Measurements from ENCODE around the gene SKAP2.
"Not testable (repeated sequence)": the region's sequence is repeated elsewhere in the genome, so short reads cannot be mapped to it uniquely, and the experiment has no call there.

SKAP2 gene

GRCh38 chr7:26843705-26844104 is 20.7 kb downstream of the SKAP2 start:
- TF ChIP-seq, protein P1, sequence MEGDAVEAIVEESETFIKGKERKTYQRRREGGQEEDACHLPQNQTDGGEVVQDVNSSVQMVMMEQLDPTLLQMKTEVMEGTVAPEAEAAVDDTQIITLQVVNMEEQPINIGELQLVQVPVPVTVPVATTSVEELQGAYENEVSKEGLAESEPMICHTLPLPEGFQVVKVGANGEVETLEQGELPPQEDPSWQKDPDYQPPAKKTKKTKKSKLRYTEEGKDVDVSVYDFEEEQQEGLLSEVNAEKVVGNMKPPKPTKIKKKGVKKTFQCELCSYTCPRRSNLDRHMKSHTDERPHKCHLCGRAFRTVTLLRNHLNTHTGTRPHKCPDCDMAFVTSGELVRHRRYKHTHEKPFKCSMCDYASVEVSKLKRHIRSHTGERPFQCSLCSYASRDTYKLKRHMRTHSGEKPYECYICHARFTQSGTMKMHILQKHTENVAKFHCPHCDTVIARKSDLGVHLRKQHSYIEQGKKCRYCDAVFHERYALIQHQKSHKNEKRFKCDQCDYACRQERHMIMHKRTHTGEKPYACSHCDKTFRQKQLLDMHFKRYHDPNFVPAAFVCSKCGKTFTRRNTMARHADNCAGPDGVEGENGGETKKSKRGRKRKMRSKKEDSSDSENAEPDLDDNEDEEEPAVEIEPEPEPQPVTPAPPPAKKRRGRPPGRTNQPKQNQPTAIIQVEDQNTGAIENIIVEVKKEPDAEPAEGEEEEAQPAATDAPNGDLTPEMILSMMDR (IDR thresholded peaks at IDR 0.05; ENCODE audit: low read depth, low read length): no peak
- DNase-seq (ENCODE audit: extremely low read depth, low read depth): no peak

DNA sequence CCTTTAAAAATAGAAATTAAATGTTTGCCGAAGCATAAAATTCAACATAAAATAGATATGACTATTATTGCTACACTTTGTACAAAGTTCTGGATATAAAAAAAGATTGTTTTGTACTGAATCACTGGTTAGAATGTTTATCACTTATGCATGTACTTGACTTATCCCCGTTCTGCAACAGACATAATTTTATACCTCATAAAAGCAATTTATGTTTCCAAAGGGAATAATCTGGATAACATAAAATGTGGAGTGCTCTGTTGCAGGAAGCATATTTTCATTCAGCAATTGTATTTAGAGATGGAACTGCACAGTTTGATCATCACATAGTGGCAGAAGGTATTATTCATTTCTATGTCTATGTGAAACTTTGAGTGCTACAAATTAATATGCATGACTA is 21.5 kb downstream of the SKAP2 start:
- TF ChIP-seq, protein P1 (IDR thresholded peaks at IDR 0.05; ENCODE audit: low read depth, low read length): no peak
- DNase-seq (ENCODE audit: extremely low read depth, low read depth): no peak

GRCh38 chr7:26841003-26841739 is 23.2 kb downstream of the SKAP2 start:
- DNase-seq (ENCODE audit: extremely low read depth, low read depth): no peak
- TF ChIP-seq, protein P1 (IDR thresholded peaks at IDR 0.05; ENCODE audit: low read depth, low read length): no peak

DNA sequence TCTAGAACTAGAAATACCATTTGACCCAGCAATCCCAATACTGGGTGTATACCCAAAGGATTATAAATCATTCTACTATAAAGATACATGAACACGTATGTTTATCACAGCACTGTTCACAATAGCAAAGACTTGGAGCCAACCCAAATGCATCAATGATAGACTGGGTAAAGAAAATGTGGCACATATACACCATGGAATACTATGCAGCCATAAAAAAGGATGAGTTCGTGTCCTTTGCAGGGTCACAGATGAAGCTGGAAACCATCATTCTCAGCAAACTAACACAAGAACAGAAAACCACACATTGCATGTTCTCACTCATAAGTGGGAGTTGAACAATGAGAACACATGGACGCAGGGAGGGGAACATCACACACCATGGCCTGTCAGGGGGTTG is 27.6 kb downstream of the SKAP2 start:
- DNase-seq (ENCODE audit: extremely low read depth, low read depth): not testable (repeated sequence)

GRCh38 chr7:26815426-26815825 is 49.0 kb downstream of the SKAP2 start:
- DNase-seq (ENCODE audit: extremely low read depth, low read depth): no peak
- TF ChIP-seq, protein P1 (IDR thresholded peaks at IDR 0.05; ENCODE audit: low read depth, low read length): no peak

DNA sequence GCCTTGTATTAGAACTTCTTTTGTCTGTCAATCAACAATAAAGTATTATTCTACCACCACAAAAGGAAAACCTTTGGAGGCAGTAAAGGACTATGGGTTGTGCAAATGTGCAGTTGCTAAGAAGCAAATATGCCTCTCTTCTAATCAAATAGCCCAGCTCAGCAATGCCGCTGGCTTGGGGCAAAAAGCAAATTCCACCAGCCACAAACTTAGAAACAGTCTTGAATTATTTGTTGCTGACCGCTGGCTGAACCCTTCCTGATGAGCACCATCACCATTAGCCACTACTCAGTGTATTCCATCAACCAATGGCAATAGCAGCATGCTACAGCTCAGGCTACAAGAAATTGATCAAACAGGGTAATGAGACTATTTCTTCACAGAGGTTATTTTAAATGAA is 51.0 kb downstream of the SKAP2 start:
- DNase-seq (ENCODE audit: extremely low read depth, low read depth): no peak
- TF ChIP-seq, protein P1 (IDR thresholded peaks at IDR 0.05; ENCODE audit: low read depth, low read length): no peak

- TF ChIP-seq, protein P1 (IDR thresholded peaks at IDR 0.05; ENCODE audit: low read depth, low read length): no peak
- DNase-seq (ENCODE audit: extremely low read depth, low read depth): no peak
These were observed 69.8 kb downstream of the SKAP2 start for GRCh38 chr7:26794541-26794940.

- no peak for DNase-seq (ENCODE audit: extremely low read depth, low read depth)
- TF ChIP-seq, protein P1 (IDR thresholded peaks at IDR 0.05; ENCODE audit: low read depth, low read length): no peak
These were observed 71.8 kb downstream of the SKAP2 start for GRCh38 chr7:26792576-26792975.
